Measurements from ENCODE around the gene ARID1A. TPM values are rescaled to one million over a fixed set of nuclear protein-coding genes. Genes with fewer than 3 reads are reported as not detected.

The ARID1A gene
- total and polyA plus RNA-seq, 9 of the 15 experiments (the other 6 are each of a cell fraction or from before 2014, with no cell fraction given), result 8.3 to 88.3 (median 22.5) TPM

GRCh38 chr1:26771285-26771642 lies 75.4 kb downstream of the ARID1A start:
- Histone ChIP-seq H3K4me3 (no peak overlapping the region), H3K9ac (ENCODE audit: insufficient read depth in 1 of 2, low read depth in 2 of 2, low read length in 2 of 2) (peak overlapping the region in 1 of 2 experiments; percentile 49; a peak in 3 of 4 replicates), H3K27ac (ENCODE audit: extremely low read depth, low read depth, low read length) (peak overlapping the region; percentile 76), H4K20me1 (replicated peaks; ENCODE audit: control insufficient read depth, insufficient read depth, low read length) (peaks cover 6% of the 10 kb centered on the region; the same call in 1 of the 2 replicates), H3K36me3 (ENCODE audit: control insufficient read depth, insufficient read depth, low read length) (peaks cover 99% of the 10 kb centered on the region), H3K4me1 (replicated peaks in 1 of 2; ENCODE audit: control insufficient read depth in 2 of 2, insufficient read depth in 2 of 2, low read length in 2 of 2) (peaks cover 21 to 22% of the 10 kb centered on the region in 2 experiments), H2AFZ (ENCODE audit: low read depth, low read length) (no peak overlapping the region), H3K27me3 (ENCODE audit: control insufficient read depth in 2 of 2, insufficient read depth in 2 of 2, low read length in 2 of 2) (no peaks in the 10 kb centered on the region), H3K4me2 (ENCODE audit: insufficient read depth, low read length) (peak overlapping the region; percentile 67), H3K9me3 (replicated peaks; ENCODE audit: control insufficient read depth, insufficient read depth, low read depth, low read length) (no peaks in the 10 kb centered on the region), H3K79me2 (ENCODE audit: control insufficient read depth, insufficient read depth, low read length) (peaks cover 43% of the 10 kb centered on the region), H3K9me1 (ENCODE audit: control insufficient read depth, insufficient read depth, low read length) (no peaks in the 10 kb centered on the region)
- FAIRE-seq (no peak), DNase-seq (ENCODE audit: extremely low read depth in 1 of 4, low spot score in 3 of 4) (no peak), ATAC-seq (no peak; the same call in 1 of the 3 replicates)
- intact Hi-C loops (cut with micrococcal nuclease) (no loop called here), in situ Hi-C loops (cut with MboI) (no loop called here)
- BruUV-seq (replicated peaks), result no TSS peak
- TF ChIP-seq NELFE (IDR thresholded peaks at IDR 0.05; ENCODE audit: insufficient read depth, insufficient read length), result no peak
- no peak for TF ChIP-seq HDGF (IDR thresholded peaks at IDR 0.05)
- no peak for TF ChIP-seq GABPB2 (CRISPR knock-in tag; conservative IDR thresholded peaks at IDR 0.05)
- TF ChIP-seq NBN (IDR thresholded peaks at IDR 0.05; ENCODE audit: low read depth), result no peak
- ChIA-PET CTCF (ENCODE audit: low intra/inter-chr PET ratio) (interaction anchor here (1.6 kb wide), 1 partner anchor 169 kb away, joined by 3 read pairs; no protein-coding TSS in a partner anchor), POLR2A (interaction anchor here (0.7 to 9.7 kb wide), 13 partner anchors 9 to 130 kb away, joined by 3 to 99 read pairs (median 7); partner anchors contain the start of genes GPATCH3 and PIGV)
- WGBS (ENCODE audit: insufficient coverage, low coverage, missing lambda C conversion rate), result 26% methylated on average over 3 of the region's 3 CpGs

GRCh38 chr1:26771643-26772321 lies 76.0 kb downstream of the ARID1A start:
- POLR2A ChIA-PET, result interaction anchor here (0.7 to 9.7 kb wide), 12 partner anchors 9 to 129 kb away, joined by 3 to 99 read pairs (median 8); partner anchors contain the start of genes GPATCH3 and PIGV
- no peak overlapping the region for H3K4me3 ChIP-seq
- no peaks in the 10 kb centered on the region for H3K9me3 ChIP-seq (replicated peaks; ENCODE audit: control insufficient read depth, insufficient read depth, low read depth, low read length)
- peaks cover 43% of the 10 kb centered on the region for H3K79me2 ChIP-seq (ENCODE audit: control insufficient read depth, insufficient read depth, low read length)
- peak; percentile 87 to 96 (median 93) for DNase-seq (ENCODE audit: extremely low read depth in 1 of 4, low spot score in 3 of 4)
- H3K4me1 ChIP-seq (replicated peaks in 1 of 2; ENCODE audit: control insufficient read depth in 2 of 2, insufficient read depth in 2 of 2, low read length in 2 of 2), result peaks cover 21 to 22% of the 10 kb centered on the region in 2 experiments
- H3K4me2 ChIP-seq (ENCODE audit: insufficient read depth, low read length), result peak overlapping the region; percentile 67
- in situ Hi-C loops (cut with MboI) (no loop called here), intact Hi-C loops (cut with micrococcal nuclease) (no loop called here)
- no peak overlapping the region for H2AFZ ChIP-seq (ENCODE audit: low read depth, low read length)
- peak overlapping the region; percentile 5 to 49; a peak in 3 of 4 replicates for H3K9ac ChIP-seq (ENCODE audit: insufficient read depth in 1 of 2, low read depth in 2 of 2, low read length in 2 of 2)
- CTCF ChIA-PET (ENCODE audit: low intra/inter-chr PET ratio), result no interaction called here
- H3K9me1 ChIP-seq (ENCODE audit: control insufficient read depth, insufficient read depth, low read length), result no peaks in the 10 kb centered on the region
- BruUV-seq (replicated peaks), result no TSS peak
- peaks cover 6% of the 10 kb centered on the region; the same call in 1 of the 2 replicates for H4K20me1 ChIP-seq (replicated peaks; ENCODE audit: control insufficient read depth, insufficient read depth, low read length)
- peak; percentile 98 for FAIRE-seq
- H3K27ac ChIP-seq (ENCODE audit: extremely low read depth, low read depth, low read length), result peak overlapping the region; percentile 76
- WGBS (ENCODE audit: insufficient coverage, low coverage, missing lambda C conversion rate), result 48% methylated on average over 2 of the region's 2 CpGs
- no peaks in the 10 kb centered on the region for H3K27me3 ChIP-seq (ENCODE audit: control insufficient read depth in 2 of 2, insufficient read depth in 2 of 2, low read length in 2 of 2)
- peak; percentile 96 for ATAC-seq
- peaks cover 99% of the 10 kb centered on the region for H3K36me3 ChIP-seq (ENCODE audit: control insufficient read depth, insufficient read depth, low read length)
- TF ChIP-seq ZNF3 (CRISPR knock-in tag; IDR thresholded peaks at IDR 0.05) (no peak), EP400 (IDR thresholded peaks at IDR 0.05) (peak; percentile 63)

All from K562 (cell line).